ENCODE results near the gene NUP214. TPM values are rescaled to one million over a fixed set of nuclear protein-coding genes. Genes with fewer than 3 reads are reported as not detected.

Gene NUP214
- total RNA-seq, 4 donors from 2014 or later: 64.7 to 90.8 (median 74.0) TPM

GRCh38 chr9:131084661-131085369, 40.6 kb upstream of the NUP214 start:
- TF ChIP-seq CTCF (IDR thresholded peaks at IDR 0.05; ENCODE audit: low read depth): no peak

- no peak for TF ChIP-seq CTCF (IDR thresholded peaks at IDR 0.05; ENCODE audit: low read depth)
Observed at GRCh38 chr9:131085370-131086122, 39.8 kb upstream of the NUP214 start.

- no peak for TF ChIP-seq CTCF (IDR thresholded peaks at IDR 0.05; ENCODE audit: low read depth)
Observed at GRCh38 chr9:131087354-131087893, 38.0 kb upstream of the NUP214 start.

- TF ChIP-seq CTCF (IDR thresholded peaks at IDR 0.05; ENCODE audit: low read depth): no peak
Observed at GRCh38 chr9:131090025-131090787, 35.2 kb upstream of the NUP214 start.

- TF ChIP-seq CTCF (IDR thresholded peaks at IDR 0.05; ENCODE audit: low read depth): no peak
Observed at GRCh38 chr9:131091352-131091992, 33.9 kb upstream of the NUP214 start.

- no peak for TF ChIP-seq CTCF (IDR thresholded peaks at IDR 0.05; ENCODE audit: low read depth)
Observed at GRCh38 chr9:131092030-131092429, 33.4 kb upstream of the NUP214 start.

All from subcutaneous adipose tissue (tissue), 4 donors.